NCI-H2227 treated with DMSO at 0.1 percent for 48 hours (cell line): ENCODE measurements around the gene LSAMP.

Experiments
- DNase-seq: peaks from one replicate; lab custom pipeline; 2025; lab: John Stamatoyannopoulos, UW

LSAMP gene

GRCh38 chr3:116291141-116291540 lies 154.1 kb downstream of the LSAMP start:
- DNase-seq, result no peak

- no peak for DNase-seq
Measured at GRCh38 chr3:116288485-116288884, 156.8 kb downstream of the LSAMP start.

- DNase-seq, result no peak
Measured at GRCh38 chr3:116285781-116286421, 159.4 kb downstream of the LSAMP start.

- DNase-seq, result no peak
Measured at GRCh38 chr3:116281313-116282143, 163.8 kb downstream of the LSAMP start.

- no peak for DNase-seq
Measured at GRCh38 chr3:116280130-116280740, 165.1 kb downstream of the LSAMP start.

GRCh38 chr3:116276675-116277074 lies 168.6 kb downstream of the LSAMP start:
- no peak for DNase-seq

GRCh38 chr3:116270056-116270455 lies 175.2 kb downstream of the LSAMP start:
- DNase-seq, result no peak

- no peak for DNase-seq
Measured at GRCh38 chr3:116267116-116267515, 178.2 kb downstream of the LSAMP start.

- DNase-seq, result no peak
Measured at GRCh38 chr3:116265976-116266584, 179.2 kb downstream of the LSAMP start.

- no peak for DNase-seq
Measured at GRCh38 chr3:116265320-116265695, 180.0 kb downstream of the LSAMP start.

- DNase-seq, result no peak
Measured at GRCh38 chr3:116264546-116265319, 180.6 kb downstream of the LSAMP start.

- DNase-seq, result no peak
Measured at GRCh38 chr3:116263842-116264545, 181.3 kb downstream of the LSAMP start.

GRCh38 chr3:116260491-116260890 lies 184.8 kb downstream of the LSAMP start:
- no peak for DNase-seq

GRCh38 chr3:116259984-116260383 lies 185.3 kb downstream of the LSAMP start:
- no peak for DNase-seq

- DNase-seq, result no peak
Measured at GRCh38 chr3:116256843-116257485, 188.3 kb downstream of the LSAMP start.

- DNase-seq, result no peak
Measured at GRCh38 chr3:116254541-116254940, 190.7 kb downstream of the LSAMP start.

- peak; percentile 8 for DNase-seq
Measured at GRCh38 chr3:116253511-116253910, 191.8 kb downstream of the LSAMP start.

GRCh38 chr3:116247605-116248004 lies 197.7 kb downstream of the LSAMP start:
- no peak for DNase-seq

GRCh38 chr3:116246406-116246980 lies 198.8 kb downstream of the LSAMP start:
- no peak for DNase-seq

- DNase-seq, result no peak
Measured at GRCh38 chr3:116242825-116243224, 202.5 kb downstream of the LSAMP start.
